CD14-positive monocyte (primary cell): Measurements from ENCODE around the gene TRIM44. TPM values are rescaled to one million over a fixed set of nuclear protein-coding genes. Genes with fewer than 3 reads are reported as not detected.
A peak's percentile ranks its signal among the peaks of the same experiment; 100 is the strongest.

ENCODE experiments used
- DNase-seq, 3 donors: peaks; one replicate each; pipeline ENCODE4 v3.0.0-alpha.2; 2011 to 2022
- H2AFZ ChIP-seq: 2 replicates; pipeline ENCODE4 v1.6.0; 2012; ENCODE audit warnings: mild to moderate bottlenecking, low read depth, low read length, inconsistent platforms; ENCODE audit not compliant: insufficient read depth, poor library complexity, severe bottlenecking
- H3K27ac ChIP-seq, 2 donors: 1 replicate in 1 of 2; 2 replicates in 1 of 2; pipeline ENCODE4 v1.5.1; 2012 to 2013; ENCODE audit warnings: low read length in 2 of 2, control low read depth in 1 of 2, inconsistent platforms in 1 of 2, low read depth in 1 of 2, mild to moderate bottlenecking in 1 of 2
- H3K27me3 ChIP-seq, 2 donors: one replicate each; pipeline versions ENCODE4 v1.6.0 to v1.6.1; 2011 to 2013; ENCODE audit warnings: low read length in 2 of 2; ENCODE audit not compliant: control insufficient read depth in 2 of 2, insufficient read depth in 2 of 2
- H3K36me3 ChIP-seq, 2 donors: replicated peaks in 1 of 2; 1 replicate in 1 of 2; 2 replicates in 1 of 2; pipeline versions ENCODE4 v1.5.1 to v1.6.1; 2012 to 2013; ENCODE audit warnings: low read length in 2 of 2, control low read depth in 1 of 2, inconsistent platforms in 1 of 2, mild to moderate bottlenecking in 1 of 2; ENCODE audit not compliant: insufficient read depth in 2 of 2, control insufficient read depth in 1 of 2
- H3K4me1 ChIP-seq, 2 donors: 1 replicate in 1 of 2; 2 replicates in 1 of 2; pipeline versions ENCODE4 v1.5.1 to v1.6.1; 2012 to 2013; ENCODE audit warnings: low read length in 2 of 2, control low read depth in 1 of 2, inconsistent platforms in 1 of 2, mild to moderate bottlenecking in 1 of 2, moderate library complexity in 1 of 2; ENCODE audit not compliant: insufficient read depth in 2 of 2, control insufficient read depth in 1 of 2
- H3K4me2 ChIP-seq: replicated peaks from 2 replicates; pipeline ENCODE3; 2012; ENCODE audit warnings: low read length, moderate library complexity, mild to moderate bottlenecking; ENCODE audit not compliant: poor library complexity, severe bottlenecking; ENCODE audit errors: extremely low read depth
- H3K4me3 ChIP-seq, 3 experiments: fragments of 200-600 bp in 1 of 3; sonication (generic) in 1 of 3; replicated peaks in 1 of 3; 1 replicate in 2 of 3; 2 replicates in 1 of 3; pipeline ENCODE4 v1.5.1; 2011 to 2013; ENCODE audit warnings: low read length in 3 of 3, mild to moderate bottlenecking in 3 of 3, control low read depth in 2 of 3, low read depth in 2 of 3, inconsistent platforms in 1 of 3, moderate library complexity in 1 of 3
- H3K79me2 ChIP-seq: 2 replicates; pipeline ENCODE4 v1.6.0; 2012; ENCODE audit warnings: mild to moderate bottlenecking, control low read depth, inconsistent platforms, low read length, moderate library complexity; ENCODE audit not compliant: insufficient read depth
- H3K9ac ChIP-seq: 2 replicates; pipeline ENCODE4 v1.6.0; 2017; ENCODE audit warnings: low read length, mild to moderate bottlenecking; ENCODE audit not compliant: insufficient read depth, poor library complexity, severe bottlenecking
- H3K9me3 ChIP-seq, 2 donors: replicated peaks in 1 of 2; 1 replicate in 1 of 2; 2 replicates in 1 of 2; pipeline versions ENCODE4 v1.5.1 to v1.6.1; 2012 to 2013; ENCODE audit warnings: low read length in 2 of 2, control low read depth in 1 of 2; ENCODE audit not compliant: control insufficient read depth in 1 of 2, insufficient read depth in 1 of 2
- H4K20me1 ChIP-seq: 2 replicates; pipeline ENCODE4 v1.6.0; 2012; ENCODE audit warnings: mild to moderate bottlenecking, low read length, control low read depth, moderate library complexity; ENCODE audit not compliant: insufficient read depth
- H3K27ac Mint-ChIP-seq, 7 donors: one replicate each; pipeline ENCODE4 v1.8.0; 2020; ENCODE audit warnings: mild to moderate bottlenecking in 7 of 7, mixed read lengths in 7 of 7, moderate library complexity in 6 of 7, inconsistent platforms in 2 of 7
- H3K27me3 Mint-ChIP-seq, 3 donors: one replicate each; pipeline ENCODE4 v1.8.0; 2021 to 2022; ENCODE audit warnings: low read depth in 3 of 3, mild to moderate bottlenecking in 3 of 3, mixed read lengths in 3 of 3, moderate library complexity in 3 of 3, inconsistent platforms in 1 of 3
- H3K36me3 Mint-ChIP-seq, 2 donors: one replicate each; pipeline ENCODE4 v1.8.0; 2020; ENCODE audit warnings: mixed read lengths in 2 of 2, inconsistent platforms in 1 of 2, mild to moderate bottlenecking in 1 of 2
- H3K4me1 Mint-ChIP-seq: one replicate; pipeline ENCODE4 v1.8.0; 2020; ENCODE audit warnings: mild to moderate bottlenecking, mixed read lengths
- H3K4me3 Mint-ChIP-seq, 2 donors: one replicate each; pipeline ENCODE4 v1.8.0; 2020; ENCODE audit warnings: mild to moderate bottlenecking in 2 of 2, mixed read lengths in 2 of 2, moderate library complexity in 1 of 2
- H3K9me3 Mint-ChIP-seq, 7 donors: one replicate each; pipeline ENCODE4 v1.8.0; 2020 to 2022; ENCODE audit warnings: mixed read lengths in 7 of 7, mild to moderate bottlenecking in 6 of 7, moderate library complexity in 6 of 7, inconsistent platforms in 2 of 7
- WGBS: methylation state at CpG from one replicate; pipeline ENCODE4 v1.1.5; 2013; ENCODE audit warnings: missing lambda C conversion rate; ENCODE audit not compliant: insufficient coverage; 5-methylcytosine and 5-hydroxymethylcytosine counted together
- intact Hi-C, 2 donors: fragments of 100-400 bp; cut with micrococcal nuclease; formaldehyde crosslinking; loops; one replicate each; pipeline versions ENCODE4 v1.15.0 to v1.15.1; 2023
- polyA plus RNA-seq, 3 donors: library from polyadenylated mRNA; depleted of rRNA in 1 of 3; unstranded in 2 of 3; stranded (reverse) in 1 of 3; fragments of 300-500 nt in 2 of 3; fragments of >200 nt in 1 of 3; fragmentation: Illumina TruSeq in 2 of 3; gene quantifications; 1 replicate in 2 of 3; 2 replicates in 1 of 3; pipeline ENCODE4 v1.2.3, GENCODE V29; 2012 to 2021
- TF ChIP-seq, protein P1 (sequence below): fragments of 200-600 bp; IDR thresholded peaks from one replicate; pipeline ENCODE4 v1.8.0; 2022; ENCODE audit warnings: antibody characterized with exemption, mild to moderate bottlenecking

Gene TRIM44
- polyA plus RNA-seq, 3 donors = 25.3 to 47.1 (median 45.9) TPM

DNA sequence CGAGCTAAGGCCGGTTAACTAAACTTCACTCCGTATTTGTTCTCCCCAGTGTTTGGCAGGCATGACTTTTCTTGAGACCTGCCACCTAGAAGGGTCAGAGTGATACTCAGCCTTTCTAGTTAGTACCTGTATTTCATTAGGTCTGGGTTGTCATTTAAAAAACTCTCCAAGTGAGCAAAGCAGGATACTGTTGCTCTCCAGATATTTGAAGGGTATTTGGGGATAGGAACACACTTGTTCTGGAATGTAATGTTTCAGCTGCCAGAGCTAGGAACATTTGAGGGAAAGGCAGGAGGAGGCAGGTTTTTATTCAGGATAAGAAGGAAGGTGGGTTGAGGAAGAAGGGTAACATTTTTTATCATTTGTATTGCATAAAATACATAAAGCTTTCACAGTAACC is 140.1 kb downstream of the TRIM44 start:
- H3K36me3 ChIP-seq = peaks cover 9 to 19% of the 10 kb centered on the region in 2 donors
- H3K27ac ChIP-seq = no peak overlapping the region
- no CpG with 5 or more reads among the region's 3 CpGs for WGBS
- peaks cover 37% of the 10 kb centered on the region for H4K20me1 ChIP-seq
- intact Hi-C loops = no loop called here
- no peak overlapping the region for H3K4me3 ChIP-seq
- peaks cover 0 to 4% of the 10 kb centered on the region in 2 donors for H3K9me3 ChIP-seq
- no peak for DNase-seq
- TF ChIP-seq, protein P1, sequence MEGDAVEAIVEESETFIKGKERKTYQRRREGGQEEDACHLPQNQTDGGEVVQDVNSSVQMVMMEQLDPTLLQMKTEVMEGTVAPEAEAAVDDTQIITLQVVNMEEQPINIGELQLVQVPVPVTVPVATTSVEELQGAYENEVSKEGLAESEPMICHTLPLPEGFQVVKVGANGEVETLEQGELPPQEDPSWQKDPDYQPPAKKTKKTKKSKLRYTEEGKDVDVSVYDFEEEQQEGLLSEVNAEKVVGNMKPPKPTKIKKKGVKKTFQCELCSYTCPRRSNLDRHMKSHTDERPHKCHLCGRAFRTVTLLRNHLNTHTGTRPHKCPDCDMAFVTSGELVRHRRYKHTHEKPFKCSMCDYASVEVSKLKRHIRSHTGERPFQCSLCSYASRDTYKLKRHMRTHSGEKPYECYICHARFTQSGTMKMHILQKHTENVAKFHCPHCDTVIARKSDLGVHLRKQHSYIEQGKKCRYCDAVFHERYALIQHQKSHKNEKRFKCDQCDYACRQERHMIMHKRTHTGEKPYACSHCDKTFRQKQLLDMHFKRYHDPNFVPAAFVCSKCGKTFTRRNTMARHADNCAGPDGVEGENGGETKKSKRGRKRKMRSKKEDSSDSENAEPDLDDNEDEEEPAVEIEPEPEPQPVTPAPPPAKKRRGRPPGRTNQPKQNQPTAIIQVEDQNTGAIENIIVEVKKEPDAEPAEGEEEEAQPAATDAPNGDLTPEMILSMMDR = no peak
- peaks cover 0 to 4% (median 0%) of the 10 kb centered on the region in 7 donors for H3K9me3 Mint-ChIP-seq
- no peaks in the 10 kb centered on the region for H3K27me3 Mint-ChIP-seq
- no peak overlapping the region for H2AFZ ChIP-seq
- H3K4me1 Mint-ChIP-seq = peaks cover 15% of the 10 kb centered on the region
- H3K79me2 ChIP-seq = no peaks in the 10 kb centered on the region
- peaks cover 0 to 8% of the 10 kb centered on the region in 2 donors for H3K4me1 ChIP-seq
- peak overlapping the region in 1 of 7 donors; percentile 3 for H3K27ac Mint-ChIP-seq
- H3K27me3 ChIP-seq = no peaks in the 10 kb centered on the region
- no peak overlapping the region for H3K4me3 Mint-ChIP-seq
- peaks cover 25 to 30% of the 10 kb centered on the region in 2 donors for H3K36me3 Mint-ChIP-seq
- H3K4me2 ChIP-seq = no peak overlapping the region
- H3K9ac ChIP-seq = no peak overlapping the region

DNA sequence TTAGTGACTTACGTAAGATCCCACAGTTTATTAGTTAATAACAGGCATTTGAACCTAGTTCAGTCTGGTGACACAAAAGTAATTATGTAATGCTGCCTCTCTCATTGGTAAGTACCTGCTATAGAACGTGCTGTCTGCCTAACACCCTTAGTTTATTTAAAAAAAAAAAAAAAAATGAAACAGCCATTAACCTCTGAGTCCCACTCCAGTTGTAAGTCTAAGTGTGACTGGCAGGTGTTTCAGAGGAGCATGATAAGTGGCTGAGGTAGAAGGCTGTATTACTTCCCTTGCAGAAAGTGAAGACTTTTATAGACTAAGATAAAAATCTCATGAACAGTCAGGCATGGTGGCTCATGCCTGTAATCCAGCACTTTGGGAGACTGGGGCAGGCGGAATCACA is 140.5 kb downstream of the TRIM44 start:
- Histone ChIP-seq H4K20me1 (peaks cover 34% of the 10 kb centered on the region), H3K79me2 (no peaks in the 10 kb centered on the region), H3K4me2 (no peak overlapping the region), H3K9me3 (peaks cover 0 to 4% of the 10 kb centered on the region in 2 donors), H3K36me3 (peaks cover 9 to 24% of the 10 kb centered on the region in 2 donors), H3K27ac (no peak overlapping the region), H3K4me3 (no peak overlapping the region), H3K9ac (no peak overlapping the region), H2AFZ (no peak overlapping the region), H3K27me3 (no peaks in the 10 kb centered on the region), H3K4me1 (peaks cover 0 to 8% of the 10 kb centered on the region in 2 donors)
- TF ChIP-seq, protein P1 = no peak
- Mint-ChIP-seq H3K4me1 (peaks cover 15% of the 10 kb centered on the region), H3K4me3 (no peak overlapping the region), H3K27me3 (no peaks in the 10 kb centered on the region), H3K9me3 (peaks cover 0 to 4% (median 0%) of the 10 kb centered on the region in 7 donors), H3K36me3 (peaks cover 25 to 30% of the 10 kb centered on the region in 2 donors), H3K27ac (peak overlapping the region in 2 of 7 donors; percentile 45 to 83)
- intact Hi-C loops = no loop called here
- WGBS = 100% methylated on average over 1 of the region's 3 CpGs
- DNase-seq = no peak
